HG03095 (cell line): ENCODE data around the gene BATF.

ENCODE experiments used
- ATAC-seq: cut with Tn5 transposase; IDR thresholded peaks from one replicate; pipeline ENCODE4 v1.9.1; 2021; ENCODE audit warnings: moderate library complexity; ENCODE audit not compliant: unreplicated experiment

Gene BATF

DNA sequence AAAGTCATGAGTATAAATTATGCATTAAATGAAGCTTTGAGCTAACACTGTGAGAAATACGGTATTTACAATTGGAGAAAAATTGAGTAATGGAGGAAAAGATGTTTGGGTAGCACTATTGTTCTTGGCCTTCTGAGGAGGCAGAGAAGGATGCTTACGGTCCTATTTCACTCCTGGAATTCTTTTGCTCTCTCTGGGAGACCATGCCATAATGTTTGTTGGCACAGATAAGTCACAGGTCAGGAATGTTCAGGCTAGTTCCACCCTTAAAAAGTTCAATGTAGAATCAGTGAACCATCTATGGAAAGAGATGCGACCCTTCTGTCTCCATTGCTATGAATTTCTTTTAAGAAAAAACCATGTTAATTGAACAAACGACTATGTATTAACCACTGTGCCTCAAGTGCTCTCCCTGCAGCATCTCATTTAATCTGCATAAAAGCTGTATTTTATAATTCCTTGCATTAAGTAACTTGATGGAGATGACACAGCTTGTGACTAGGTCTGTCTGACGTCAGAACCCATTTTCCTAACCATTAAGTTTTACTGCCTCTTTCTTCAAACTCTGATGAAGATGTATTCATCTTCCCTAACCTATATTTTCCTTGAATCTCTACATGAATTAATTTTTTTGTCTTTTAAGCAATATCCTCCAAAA lies 9.5 kb downstream of the BATF start:
- ATAC-seq = no peak

DNA sequence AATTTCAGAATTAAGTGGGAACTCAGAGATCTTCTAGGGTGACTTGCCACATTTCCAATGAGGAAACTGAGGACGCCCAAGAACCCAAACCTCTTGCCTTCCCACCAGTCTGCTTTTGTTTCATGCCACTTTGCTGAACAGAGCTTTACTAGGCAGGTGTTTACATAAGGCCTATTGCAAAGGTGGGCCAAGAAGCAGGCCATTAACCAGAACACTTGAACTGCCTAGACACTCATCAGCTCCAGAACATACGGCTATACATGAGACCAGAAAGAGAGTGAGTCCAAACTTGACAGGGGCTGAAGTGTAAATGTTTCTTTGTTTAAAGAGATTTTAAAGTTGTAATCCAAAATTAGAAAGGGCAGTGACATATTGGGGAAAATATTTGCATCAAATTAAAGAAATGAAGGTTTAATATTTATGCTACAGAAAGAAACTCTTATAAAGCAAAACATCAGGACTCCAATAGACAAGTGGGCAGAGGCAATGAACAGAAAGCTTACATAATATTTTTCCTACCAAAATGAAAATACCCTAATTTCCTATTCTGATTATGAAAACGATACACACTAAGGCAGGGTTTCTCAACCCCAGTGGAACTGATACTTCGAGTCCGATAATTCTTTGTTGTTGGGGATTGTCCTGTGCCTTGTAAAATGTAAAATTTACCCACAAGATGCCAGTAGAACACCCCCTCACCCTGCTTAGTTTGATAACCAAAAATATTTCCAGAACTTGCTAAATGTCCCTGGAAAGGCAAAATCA lies 11.7 kb downstream of the BATF start:
- no peak for ATAC-seq

DNA sequence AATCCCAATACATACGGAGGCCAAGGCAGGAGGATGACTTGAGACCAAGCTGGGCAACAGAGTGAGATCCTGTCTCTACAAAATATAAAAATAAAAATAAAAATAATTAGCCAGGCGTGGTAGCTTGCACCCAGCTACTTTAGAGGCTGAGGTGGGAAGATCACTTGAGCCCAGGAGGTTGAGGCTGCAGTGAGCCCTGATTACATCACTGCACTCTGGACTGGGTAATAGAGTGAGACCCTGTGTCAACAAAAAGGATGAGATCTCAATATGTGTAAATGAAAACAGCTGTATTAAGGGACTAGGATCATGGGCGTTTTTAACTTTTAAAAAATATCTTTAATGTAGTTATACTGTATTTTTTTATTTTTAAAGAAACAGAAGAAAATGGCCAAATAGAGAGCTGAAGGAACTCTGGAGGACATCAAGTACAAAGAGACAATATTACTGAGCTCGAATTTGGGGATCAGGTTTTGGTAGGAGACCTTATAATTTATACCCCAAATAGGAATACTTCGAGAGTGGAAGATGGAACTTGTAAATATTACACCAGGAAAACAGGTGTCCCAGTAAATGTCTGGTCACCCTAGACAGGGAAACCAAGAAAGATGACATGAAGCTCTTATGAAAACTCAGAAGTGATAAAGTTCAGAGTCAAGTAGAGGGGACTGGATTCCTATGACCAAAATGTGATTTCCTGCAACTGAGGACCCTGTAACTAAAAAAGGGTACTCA lies 13.1 kb downstream of the BATF start:
- no peak for ATAC-seq

DNA sequence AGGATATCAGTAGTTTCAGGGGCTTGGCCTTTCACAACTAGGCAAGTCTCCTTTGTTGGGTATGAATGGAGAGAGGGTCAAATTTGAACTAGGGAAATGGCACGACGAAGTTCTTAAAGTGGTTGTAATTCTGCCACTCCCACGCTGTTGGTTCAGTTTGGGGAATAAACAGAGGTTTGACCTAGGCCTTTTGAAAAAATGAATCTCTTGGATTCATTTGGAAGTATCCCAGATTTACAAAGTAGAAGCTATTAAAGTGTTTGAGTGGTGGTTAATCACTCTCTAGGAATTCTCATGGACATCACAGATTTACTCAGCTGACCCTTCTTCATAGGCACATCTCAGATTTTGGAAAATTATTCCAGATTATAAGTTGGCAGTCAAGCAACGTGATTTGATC lies 14.8 kb downstream of the BATF start:
- no peak for ATAC-seq

DNA sequence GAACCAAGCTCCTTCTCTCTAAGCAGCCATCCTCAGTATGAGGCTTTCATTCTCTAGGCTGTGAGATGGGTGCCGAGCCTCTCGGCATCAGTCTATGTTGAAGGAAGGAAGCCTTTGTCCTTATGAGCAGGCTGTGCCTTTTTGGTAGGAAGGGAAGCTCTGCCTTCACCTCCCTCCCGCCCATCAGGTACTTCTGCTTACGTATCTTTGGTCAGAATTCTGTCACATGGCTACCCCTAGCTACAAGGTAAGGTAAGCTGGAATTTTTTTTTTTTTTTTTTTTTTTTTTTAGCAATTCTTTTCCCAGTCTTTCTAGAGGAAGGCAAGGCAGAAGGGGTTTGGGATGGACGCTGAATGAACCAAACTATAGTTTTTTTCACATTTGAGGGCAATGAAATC lies 16.9 kb downstream of the BATF start:
- ATAC-seq = no peak

DNA sequence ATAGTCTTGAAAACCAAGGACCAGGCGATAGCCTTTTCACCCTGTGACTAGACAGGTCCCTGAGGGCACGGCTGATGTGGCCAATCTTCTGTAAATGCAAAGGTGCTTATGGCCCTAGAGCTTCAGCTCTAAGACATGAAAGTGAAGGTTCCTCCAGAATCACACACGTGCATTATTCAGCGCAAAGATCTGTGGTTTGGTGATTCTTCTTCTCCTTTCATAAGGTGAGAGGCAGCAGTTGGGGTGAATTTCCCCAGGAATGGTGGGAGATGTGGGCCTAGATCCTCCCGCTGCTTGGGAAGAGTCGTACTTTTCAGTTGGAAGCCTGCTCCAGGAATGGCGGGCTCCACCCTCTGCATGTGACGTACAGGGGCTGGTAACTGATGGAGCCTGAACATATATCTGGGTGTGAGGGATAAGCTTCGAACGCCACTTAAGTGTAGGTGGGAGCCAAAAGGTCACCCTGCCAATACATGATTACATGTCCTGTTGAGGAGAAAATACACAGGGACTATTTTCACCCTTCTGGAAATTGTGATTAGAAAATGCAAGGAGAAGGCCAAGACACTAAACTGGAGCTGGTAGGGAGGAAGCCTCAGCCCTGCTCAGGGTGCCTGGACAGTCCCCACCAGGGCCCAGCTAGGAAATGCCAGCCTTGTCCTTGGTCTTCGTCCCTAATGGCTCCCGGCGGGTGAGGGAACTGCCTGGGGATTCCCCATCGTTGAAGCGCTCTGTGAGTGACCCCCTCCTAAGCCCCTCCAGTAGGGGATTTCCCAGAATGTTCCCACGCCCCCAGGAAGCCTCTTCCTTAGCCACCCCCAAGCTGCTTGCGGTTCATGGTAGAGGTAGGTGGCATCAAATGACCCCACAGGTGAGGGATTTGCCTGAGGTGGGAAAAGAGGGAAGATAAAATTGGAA lies 17.6 kb downstream of the BATF start:
- peak; percentile 58 for ATAC-seq

DNA sequence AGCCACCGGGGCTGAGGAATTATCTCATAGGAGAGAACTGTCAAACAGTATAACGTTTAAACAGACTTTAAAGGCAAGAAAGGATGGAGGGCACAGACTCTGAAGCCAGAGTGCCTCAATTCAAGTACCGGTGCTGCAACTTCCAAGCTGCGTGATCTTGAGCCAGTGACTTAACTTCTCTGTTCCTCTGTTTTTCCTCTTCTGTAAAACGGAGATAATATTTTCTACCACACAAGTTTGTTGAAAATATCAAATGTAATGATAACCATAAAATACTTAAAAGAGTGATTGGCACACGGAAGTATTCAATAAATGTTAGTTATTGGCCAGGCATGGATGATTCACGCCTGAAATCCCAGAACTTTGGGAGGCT lies 18.2 kb downstream of the BATF start:
- ATAC-seq = no peak

DNA sequence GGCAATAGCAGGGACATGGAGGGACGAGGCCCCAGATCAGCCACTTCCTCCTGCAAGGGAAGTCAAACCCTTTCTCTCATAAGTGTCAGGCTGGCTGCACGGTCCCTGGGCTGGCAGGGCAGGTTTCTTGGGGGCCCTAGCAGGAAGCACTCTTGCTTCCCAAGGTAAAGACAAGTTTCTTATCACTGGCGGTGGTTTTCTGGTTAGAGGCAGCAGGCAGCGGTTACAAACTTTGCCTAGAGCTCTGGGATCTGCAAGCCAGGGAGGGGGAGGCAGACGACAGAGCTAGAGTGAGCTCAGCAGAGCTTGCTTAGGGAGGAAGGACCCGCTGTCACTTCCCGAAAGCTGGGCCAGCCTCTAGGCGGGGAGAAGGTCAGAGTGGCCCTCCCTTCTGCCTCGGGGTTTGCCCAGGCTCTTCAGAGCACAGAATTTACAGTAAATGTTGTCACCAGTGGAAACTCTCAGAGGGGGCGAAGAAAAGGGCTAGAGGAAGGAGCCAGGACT lies 20.4 kb downstream of the BATF start:
- ATAC-seq = peak; percentile 36

DNA sequence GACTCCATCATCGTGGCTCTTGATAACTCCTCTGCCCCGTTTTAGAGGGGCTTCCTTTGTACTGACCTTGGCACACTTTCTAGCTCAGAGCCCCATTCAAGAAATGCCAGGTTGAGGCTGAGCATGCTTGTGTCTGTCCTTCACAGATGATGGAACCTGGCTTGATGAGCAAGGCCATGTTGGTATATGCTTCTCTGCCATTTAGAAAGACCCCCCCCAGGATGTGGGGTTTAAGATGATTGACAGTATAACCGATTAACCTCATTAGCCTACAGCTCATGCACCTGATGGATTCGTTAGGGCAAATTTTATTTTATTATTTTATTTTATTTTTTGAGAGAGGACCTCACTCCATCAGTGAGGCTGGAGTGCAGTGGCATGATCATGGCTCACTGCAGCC lies 21.0 kb downstream of the BATF start:
- ATAC-seq = no peak

DNA sequence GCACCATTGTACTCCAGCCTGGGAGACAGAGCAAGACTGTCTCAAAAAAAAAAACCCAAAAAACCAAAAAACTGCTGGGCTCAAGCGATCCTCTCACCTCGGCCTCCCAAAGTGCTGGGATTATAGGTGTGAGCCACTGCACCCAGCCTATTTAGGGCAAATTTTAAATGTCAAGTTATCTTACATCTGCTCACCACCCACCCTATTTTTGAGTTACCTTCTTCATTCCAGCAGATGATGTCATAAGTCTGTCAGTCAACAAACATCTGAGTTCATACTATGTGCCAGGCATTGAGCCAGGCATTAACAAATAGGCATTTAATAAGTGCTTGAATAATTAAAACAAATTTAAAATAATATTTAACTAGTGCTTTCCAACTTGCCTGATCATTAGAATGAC lies 21.5 kb downstream of the BATF start:
- ATAC-seq = no peak

DNA sequence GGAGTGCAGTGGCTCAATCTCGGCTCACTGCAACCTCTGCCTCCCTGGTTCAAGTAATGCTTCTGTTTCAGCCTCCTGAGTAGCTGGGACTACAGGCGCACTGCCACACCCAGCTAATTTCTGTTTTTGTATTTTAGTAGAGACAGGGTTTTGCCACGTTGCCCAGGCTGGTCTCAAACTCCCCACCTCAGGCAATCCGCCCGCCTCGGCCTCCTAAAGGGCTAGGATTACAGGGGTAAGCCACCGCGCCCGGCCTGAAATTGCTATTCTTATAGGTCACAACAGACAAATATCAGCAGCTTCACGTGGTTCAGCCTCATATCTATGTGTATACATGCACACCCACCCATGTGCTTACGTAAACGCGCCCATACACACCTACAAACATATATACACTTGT lies 23.6 kb downstream of the BATF start:
- no peak for ATAC-seq

DNA sequence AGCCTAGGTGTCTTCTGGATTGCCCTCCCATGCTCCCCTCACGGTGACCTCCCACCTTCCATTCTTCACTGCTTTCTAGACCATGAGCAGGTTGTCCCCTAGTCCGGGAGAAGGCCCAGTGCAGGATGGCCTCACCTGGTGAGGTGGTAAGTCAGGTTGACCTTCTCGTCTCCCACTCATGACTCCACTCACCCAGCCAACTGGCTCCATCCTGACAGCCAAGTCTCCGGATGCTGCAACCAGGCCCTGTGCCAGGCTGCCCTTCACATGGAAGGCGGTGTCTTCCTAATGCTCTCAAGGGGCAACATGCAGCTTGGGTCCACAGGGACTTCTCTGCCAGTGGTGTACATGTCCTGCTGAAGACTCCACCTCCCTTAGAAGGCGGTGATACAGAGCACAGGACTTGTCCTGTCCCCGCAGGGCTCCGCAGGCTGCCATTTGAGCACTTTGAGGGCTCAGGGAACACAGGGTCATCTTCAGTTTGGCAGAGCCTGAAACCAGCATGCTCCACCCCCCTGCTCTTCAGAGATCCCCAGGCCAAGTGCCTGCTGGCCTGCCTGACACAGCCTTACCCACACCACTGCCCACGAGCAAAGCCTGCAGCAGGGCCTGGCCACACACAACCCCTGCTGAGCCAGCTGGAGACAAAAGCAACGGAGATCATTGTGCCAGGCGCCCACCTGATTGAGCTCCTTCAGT lies 25.4 kb downstream of the BATF start:
- no peak for ATAC-seq

DNA sequence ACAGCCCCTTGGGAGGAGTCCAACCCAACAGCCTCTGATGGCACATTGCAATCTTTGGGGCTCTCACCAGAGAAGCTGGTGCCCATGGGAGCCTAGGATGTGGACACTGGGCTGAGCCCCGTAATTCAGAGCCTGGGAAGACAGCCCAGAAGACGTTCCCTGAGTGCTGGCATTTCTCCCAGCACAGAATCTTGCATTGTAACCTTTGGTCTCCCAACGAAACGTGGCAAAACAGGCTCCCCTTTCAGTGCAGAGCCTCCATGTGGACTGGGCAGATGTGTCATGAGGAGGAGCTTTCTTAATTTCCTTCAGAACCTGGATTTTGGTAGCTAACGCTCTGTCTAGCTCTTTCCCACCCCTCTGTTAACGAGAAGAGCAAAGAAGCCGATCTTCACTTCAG lies 26.3 kb downstream of the BATF start:
- ATAC-seq = no peak

DNA sequence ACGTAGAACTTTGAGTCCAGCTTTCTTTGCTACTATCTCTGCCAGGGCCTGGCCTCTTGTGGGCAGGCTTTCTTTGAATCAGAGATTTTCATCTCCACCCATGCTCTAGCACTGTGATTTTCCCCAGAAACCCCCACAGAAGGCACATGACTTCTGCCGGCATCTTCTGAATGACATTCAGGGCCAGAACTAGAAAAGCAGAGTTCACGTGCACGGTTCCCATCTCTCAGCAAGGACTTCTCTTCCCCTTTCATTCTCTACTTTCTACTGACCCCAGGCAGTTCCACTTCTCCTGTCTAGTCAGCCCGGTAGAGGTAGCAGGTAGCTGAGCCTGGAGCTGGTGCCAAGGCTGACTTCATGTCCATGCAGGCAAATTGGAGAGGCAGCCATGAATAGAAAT lies 26.9 kb downstream of the BATF start:
- peak; percentile 57 for ATAC-seq

DNA sequence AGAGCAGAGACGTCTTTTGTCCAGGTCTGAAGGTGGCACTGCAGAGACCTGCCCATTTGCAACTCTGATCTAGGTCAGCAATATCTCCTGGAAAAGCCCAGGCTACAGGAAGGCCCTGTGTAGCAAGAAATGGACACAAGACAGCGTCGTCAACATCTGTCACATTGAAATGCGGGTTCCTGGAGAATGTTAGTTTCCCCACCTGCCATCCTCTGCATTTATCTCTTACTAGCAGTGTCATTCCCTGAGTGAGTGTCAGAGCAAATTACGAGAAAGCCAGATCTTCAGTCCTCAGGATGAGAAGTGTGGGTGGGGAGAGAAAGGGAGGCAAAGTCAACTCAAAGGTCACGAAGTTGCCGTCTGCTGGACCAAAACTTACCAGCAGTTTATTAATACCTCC lies 28.8 kb downstream of the BATF start:
- no peak for ATAC-seq

DNA sequence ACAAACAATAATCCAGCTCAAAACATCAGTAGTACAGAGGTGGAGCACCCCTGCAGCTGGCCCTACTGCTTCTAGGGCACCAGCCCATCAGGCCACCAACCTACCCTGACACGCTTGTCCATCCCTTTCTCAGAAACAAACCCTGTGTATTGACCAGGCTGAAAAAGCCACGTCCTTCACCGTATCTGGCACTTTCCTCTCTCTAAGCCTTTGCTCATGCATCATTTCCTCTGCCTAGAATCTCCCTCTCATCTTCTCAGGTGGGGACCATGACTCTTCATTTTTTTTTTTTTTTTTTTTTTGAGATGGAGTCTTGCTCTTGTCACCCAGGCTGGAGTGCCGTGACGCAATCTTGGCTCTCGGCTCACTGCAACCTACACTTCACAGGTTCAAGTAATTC lies 30.9 kb downstream of the BATF start:
- ATAC-seq = no peak

DNA sequence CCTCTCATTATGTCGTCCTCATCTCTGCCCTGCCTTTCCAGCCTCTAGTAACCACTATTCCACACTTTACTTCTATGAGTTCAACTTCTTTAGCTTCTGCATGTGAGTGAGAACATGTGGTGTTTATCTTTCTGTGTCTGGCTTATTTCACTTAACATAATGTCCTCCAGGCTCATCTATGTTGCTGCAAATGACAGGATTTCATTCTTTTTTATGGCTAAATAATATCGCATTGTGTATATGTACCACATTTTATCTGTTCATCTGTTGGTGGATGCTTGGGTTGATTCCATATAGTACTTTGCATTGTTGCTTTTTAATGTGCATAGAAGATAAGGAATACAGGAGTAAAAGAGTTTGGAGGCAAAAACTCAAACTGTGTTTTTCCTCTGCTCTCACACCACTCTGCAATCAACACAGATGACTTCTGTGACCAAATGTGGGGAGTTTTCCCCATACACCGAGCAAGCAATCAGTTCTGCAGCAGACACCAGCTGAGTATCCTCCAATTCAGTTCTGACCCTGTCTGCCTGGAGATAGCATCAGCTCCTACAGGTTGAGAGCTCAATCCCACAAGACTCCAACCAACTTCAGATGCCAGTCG lies 31.6 kb downstream of the BATF start:
- no peak for ATAC-seq

DNA sequence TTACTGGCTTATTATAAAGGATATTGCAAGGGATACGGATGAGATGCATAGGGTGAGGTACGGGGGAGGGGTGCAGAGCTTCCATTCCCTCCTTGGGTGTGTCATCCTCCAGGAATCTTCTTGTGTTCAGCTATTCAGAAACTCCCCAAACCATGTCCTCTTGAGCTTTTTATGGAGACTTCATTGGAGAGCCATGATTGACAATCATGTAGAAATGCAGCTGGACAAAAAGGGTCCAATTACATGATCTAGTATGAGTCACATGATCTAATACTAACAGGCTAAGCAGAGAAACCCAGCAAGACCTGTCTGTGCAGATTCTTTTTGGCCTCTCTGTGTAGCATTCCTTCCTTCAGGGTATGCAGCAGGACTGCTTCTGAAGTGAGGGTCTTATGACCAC lies 32.2 kb downstream of the BATF start:
- ATAC-seq = no peak

DNA sequence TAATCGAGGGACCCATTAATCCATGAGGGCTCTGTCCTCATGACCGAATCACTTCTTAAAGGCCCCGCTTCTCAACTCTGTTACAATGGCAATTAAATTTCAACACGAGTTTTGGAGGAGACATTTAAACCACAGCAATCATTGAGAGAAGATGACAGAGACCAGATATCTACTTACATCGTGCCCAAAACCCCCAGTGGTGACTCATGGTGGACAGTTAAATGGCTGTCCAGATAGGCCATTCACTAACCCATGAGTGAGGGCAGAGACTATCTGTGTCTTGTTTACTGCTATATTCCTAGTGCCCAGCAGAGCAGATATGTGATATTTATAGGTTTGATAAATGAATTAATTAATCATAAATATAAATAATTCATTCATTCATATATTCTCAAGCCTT lies 36.2 kb downstream of the BATF start:
- no peak for ATAC-seq

DNA sequence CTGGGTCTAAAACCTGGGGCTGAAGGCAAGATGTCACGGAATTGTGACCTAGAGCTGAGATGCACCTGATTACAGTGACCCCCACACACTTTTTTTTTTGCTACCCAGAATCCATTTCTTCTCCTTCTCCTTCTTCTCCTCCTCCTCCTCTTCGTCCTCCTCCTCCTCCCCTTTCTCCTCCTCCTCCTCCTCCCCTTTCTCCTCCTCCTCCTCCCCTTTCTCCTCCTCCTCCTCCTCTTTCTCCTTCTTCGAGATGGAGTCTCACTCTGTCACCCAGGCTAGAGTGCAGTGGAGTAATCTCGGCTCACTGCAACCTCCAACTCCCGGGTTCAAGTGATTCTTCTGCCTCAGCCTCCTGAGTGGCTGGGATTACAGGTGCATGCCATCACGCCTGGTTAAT lies 36.8 kb downstream of the BATF start:
- ATAC-seq = no peak
